ENCODE measurements around the gene NLRP8.
"Not testable (repeated sequence)": the region's sequence is repeated elsewhere in the genome, so short reads cannot be mapped to it uniquely, and the experiment has no call there.

NLRP8 gene

GRCh38 chr19:55962186-55962585, 14.6 kb downstream of the NLRP8 start:
- DNase-seq (ENCODE audit: low read depth in 2 of 2, low spot score in 1 of 2), result no peak

- no peak for DNase-seq (ENCODE audit: low read depth in 2 of 2, low spot score in 1 of 2)
Observed at GRCh38 chr19:55973982-55974381, 26.4 kb downstream of the NLRP8 start.

- DNase-seq (ENCODE audit: low read depth in 2 of 2, low spot score in 1 of 2), result no peak
Observed at GRCh38 chr19:55980415-55980814, 32.8 kb downstream of the NLRP8 start.

GRCh38 chr19:55985254-55985653, 37.6 kb downstream of the NLRP8 start:
- DNase-seq (ENCODE audit: low read depth in 2 of 2, low spot score in 1 of 2), result no peak

GRCh38 chr19:55986487-55986886, 38.9 kb downstream of the NLRP8 start, which contains the start of gene NLRP5:
Gene NLRP5 (plus strand): TSS chr19:55986775.
- no peak for DNase-seq (ENCODE audit: low read depth in 2 of 2, low spot score in 1 of 2)

GRCh38 chr19:55990831-55991230, 43.2 kb downstream of the NLRP8 start:
- no peak for DNase-seq (ENCODE audit: low read depth in 2 of 2, low spot score in 1 of 2)

GRCh38 chr19:55993492-55993891, 45.9 kb downstream of the NLRP8 start:
- DNase-seq (ENCODE audit: low read depth in 2 of 2, low spot score in 1 of 2), result no peak

- DNase-seq (ENCODE audit: low read depth in 2 of 2, low spot score in 1 of 2), result no peak
Observed at GRCh38 chr19:56014765-56015164, 67.1 kb downstream of the NLRP8 start.

GRCh38 chr19:56015756-56016155, 68.1 kb downstream of the NLRP8 start:
- DNase-seq (ENCODE audit: low read depth in 2 of 2, low spot score in 1 of 2), result no peak

GRCh38 chr19:56019325-56019724, 71.7 kb downstream of the NLRP8 start:
- not testable (repeated sequence) for DNase-seq (ENCODE audit: low read depth in 2 of 2, low spot score in 1 of 2)

GRCh38 chr19:56020355-56020975, 72.8 kb downstream of the NLRP8 start:
- not testable (repeated sequence) for DNase-seq (ENCODE audit: low read depth in 2 of 2, low spot score in 1 of 2)

GRCh38 chr19:56026769-56027168, 79.1 kb downstream of the NLRP8 start:
- no peak for DNase-seq (ENCODE audit: low read depth in 2 of 2, low spot score in 1 of 2)
